DMS 273 treated with DMSO at 0.1 percent for 48 hours (cell line): ENCODE measurements around the gene SLC2A9.
A peak's percentile ranks its signal among the peaks of the same experiment; 100 is the strongest.

Source experiments
- DNase-seq: peaks from one replicate; lab custom pipeline; 2025; lab: John Stamatoyannopoulos, UW

SLC2A9 gene

GRCh38 chr4:10019521-10020051 lies 1.7 kb downstream of the SLC2A9 start:
- DNase-seq = no peak

GRCh38 chr4:10018818-10019461 lies 2.4 kb downstream of the SLC2A9 start:
- peak; percentile 63 for DNase-seq

- DNase-seq = no peak
These were observed 4.0 kb downstream of the SLC2A9 start for GRCh38 chr4:10017037-10017893.

- DNase-seq = no peak
These were observed 5.1 kb downstream of the SLC2A9 start for GRCh38 chr4:10016169-10016568.

- DNase-seq = no peak
These were observed 6.0 kb downstream of the SLC2A9 start for GRCh38 chr4:10015140-10015753.

GRCh38 chr4:10013722-10014121 lies 7.6 kb downstream of the SLC2A9 start:
- peak; percentile 7 for DNase-seq

- no peak for DNase-seq
These were observed 9.4 kb downstream of the SLC2A9 start for GRCh38 chr4:10011885-10012284.

- DNase-seq = no peak
These were observed 10.0 kb downstream of the SLC2A9 start for GRCh38 chr4:10011277-10011676.

- DNase-seq = no peak
These were observed 11.3 kb downstream of the SLC2A9 start for GRCh38 chr4:10009861-10010500.

- no peak for DNase-seq
These were observed 12.7 kb downstream of the SLC2A9 start for GRCh38 chr4:10008609-10009005.

- no peak for DNase-seq
These were observed 13.3 kb downstream of the SLC2A9 start for GRCh38 chr4:10007793-10008608.

- no peak for DNase-seq
These were observed 13.9 kb downstream of the SLC2A9 start for GRCh38 chr4:10007436-10007740.

GRCh38 chr4:10006601-10007435 lies 14.5 kb downstream of the SLC2A9 start:
- no peak for DNase-seq

GRCh38 chr4:10006231-10006600 lies 15.1 kb downstream of the SLC2A9 start:
- no peak for DNase-seq

GRCh38 chr4:10005632-10006031 lies 15.7 kb downstream of the SLC2A9 start:
- no peak for DNase-seq

- no peak for DNase-seq
These were observed 17.6 kb downstream of the SLC2A9 start for GRCh38 chr4:10003666-10004065.

- no peak for DNase-seq
These were observed 19.0 kb downstream of the SLC2A9 start for GRCh38 chr4:10002278-10002677.

- no peak for DNase-seq
These were observed 19.5 kb downstream of the SLC2A9 start for GRCh38 chr4:10001757-10002156.

GRCh38 chr4:9999956-10000561 lies 21.2 kb downstream of the SLC2A9 start:
- peak; percentile 61 for DNase-seq

GRCh38 chr4:9997886-9998285 lies 23.4 kb downstream of the SLC2A9 start:
- DNase-seq = no peak
